H1 (cell line): Measurements from ENCODE around the gene NOL8. TPM values are rescaled to one million over a fixed set of nuclear protein-coding genes. Genes with fewer than 3 reads are reported as not detected.

Experiments
- BACH1 ChIP-seq: IDR thresholded peaks from 2 replicates; pipeline ENCODE4 v1.6.1; 2012; ENCODE audit warnings: low read length, improper control_type of control experiment
- BRCA1 ChIP-seq: IDR thresholded peaks from 2 replicates; pipeline ENCODE4 v1.6.1; 2012; ENCODE audit warnings: low read depth, low read length, improper control_type of control experiment
- EZH2 ChIP-seq: fragments of 200-600 bp; sonication (generic); IDR thresholded peaks from 2 replicates; pipeline ENCODE4 v1.7.1; 2012; ENCODE audit warnings: low read depth, mild to moderate bottlenecking, moderate library complexity, low read length, inconsistent platforms; ENCODE audit not compliant: severe bottlenecking
- GABPA ChIP-seq: IDR thresholded peaks from 2 replicates; pipeline ENCODE4 v1.6.1; 2011; ENCODE audit warnings: mild to moderate bottlenecking, low read length, moderate library complexity, borderline replicate concordance; ENCODE audit not compliant: insufficient read depth
- KDM4A ChIP-seq: IDR thresholded peaks from one replicate; pipeline ENCODE4 v1.7.1; 2012; ENCODE audit warnings: low read depth, mild to moderate bottlenecking, moderate library complexity, low read length, inconsistent platforms; ENCODE audit not compliant: severe bottlenecking
- SRF ChIP-seq: IDR thresholded peaks from 2 replicates; pipeline ENCODE4 v1.6.1; 2011; ENCODE audit warnings: mild to moderate bottlenecking, low read depth, low read length, moderate library complexity
- polyA plus RNA-seq, 7 experiments: library from polyadenylated mRNA; depleted of rRNA in 3 of 7; stranded (reverse) in 5 of 7; unstranded in 2 of 7; fragments of >200 nt in 5 of 7; fragments of 200-250 nt in 2 of 7; gene quantifications; 1 replicate in 5 of 7; 2 replicates in 1 of 7; 4 replicates in 1 of 7; pipeline versions ENCODE4 v1.2.1 to v1.2.3, GENCODE V29; 2011 to 2013; ENCODE audit warnings: missing spikeins in 2 of 7, mixed read lengths in 2 of 7
- total RNA-seq: library from RNA; stranded (reverse); fragmentation: NEBNext Ultra II Directional; extraction: Animal tissue kit (Norgen Biotek cat#: 25700); gene quantifications from 2 replicates; pipeline ENCODE4 v1.2.1, GENCODE V29; 2021

The NOL8 gene
- total and polyA plus RNA-seq, 2 of the 8 experiments (the other 6 are each of a cell fraction or from before 2014, with no cell fraction given), result 6.2 to 30.4 TPM

DNA sequence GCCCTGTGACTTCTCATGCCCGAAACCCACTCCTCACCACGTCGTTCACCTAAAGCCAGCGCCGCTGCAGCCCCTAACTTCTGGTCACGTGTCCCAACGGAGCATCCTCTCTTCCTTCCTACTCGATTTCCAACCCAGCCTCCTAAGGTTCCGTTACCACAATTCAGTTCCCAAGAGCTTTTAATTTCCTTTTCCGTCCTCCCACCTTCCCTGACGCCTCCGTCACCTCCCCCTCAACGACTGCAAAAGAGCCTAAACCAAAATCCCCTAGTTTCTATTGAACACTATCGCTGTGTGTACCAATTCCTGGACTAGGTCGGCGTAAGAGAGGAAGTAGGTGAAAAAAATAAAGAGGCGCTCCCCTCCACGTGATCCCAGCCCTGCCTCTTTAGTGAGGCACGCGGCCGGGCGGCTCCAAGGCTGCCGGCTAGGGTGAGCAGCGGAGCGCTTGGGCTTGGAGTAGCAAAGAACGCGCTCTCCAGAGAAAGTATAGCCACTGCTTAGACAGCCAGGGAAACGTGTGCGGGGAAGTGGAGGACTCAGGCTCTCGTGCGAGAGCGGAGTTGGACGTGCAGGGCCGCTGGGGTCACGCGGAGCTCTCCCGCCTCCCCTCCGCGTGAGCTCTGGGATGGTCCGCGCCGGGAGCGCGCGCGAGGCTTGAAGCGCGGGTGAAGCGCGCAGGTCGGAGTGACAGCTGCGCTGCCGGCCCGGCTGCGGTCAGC lies at the start of gene NOL8, which contains the start of gene CENPP (continued):
- no peak for TF ChIP-seq BRCA1
- peak; percentile 85 for TF ChIP-seq KDM4A
- TF ChIP-seq BACH1, result peak; percentile 19; the same call in 1 of the 2 replicates
- TF ChIP-seq GABPA, result peak; percentile 92
- no peak for TF ChIP-seq EZH2
- 0 out of 2 replicates have a peak, but pooled peaks have one; percentile 28 for TF ChIP-seq SRF
